HEK293 (cell line): ENCODE measurements around the gene CBLN1.
A peak's percentile ranks its signal among the peaks of the same experiment; 100 is the strongest.

Experiments used
- CTCF ChIA-PET: fragments of 350-600 bp; formaldehyde crosslinking; extraction: SDS; loops from one replicate; lab custom pipeline; 2021; ENCODE audit warnings: antibody characterized with exemption; lab: Yijun Ruan, JAX
- POLR2A ChIA-PET: fragments of 300-600 bp; formaldehyde crosslinking; extraction: SDS; loops from one replicate; lab custom pipeline; 2020; ENCODE audit warnings: antibody characterized with exemption, inconsistent platforms; lab: Yijun Ruan, JAX
- H3K27ac ChIP-seq: fragments of 200-500 bp; sonication (Bioruptor generic); 2 replicates; pipeline ENCODE4 v1.5.1; 2014; ENCODE audit warnings: low read depth, low read length, control low read depth, inconsistent platforms; ENCODE audit errors: extremely low read depth
- H3K36me3 ChIP-seq, 2 experiments: fragments of 200-500 bp in 1 of 2; sonication (Bioruptor generic) in 1 of 2; 1 replicate in 1 of 2; 2 replicates in 1 of 2; pipeline ENCODE4 v1.5.1; 2014 to 2017; ENCODE audit warnings: inconsistent platforms in 2 of 2, low read length in 2 of 2; ENCODE audit not compliant: control insufficient read depth in 2 of 2, insufficient read depth in 1 of 2
- H3K4me1 ChIP-seq: fragments of 200-500 bp; sonication (Bioruptor generic); 2 replicates; pipeline ENCODE4 v1.5.1; 2014; ENCODE audit warnings: mild to moderate bottlenecking, low read length, inconsistent platforms; ENCODE audit not compliant: control insufficient read depth, insufficient read depth
- H3K4me3 ChIP-seq: 2 replicates; pipeline ENCODE4 v1.5.1; 2011; ENCODE audit warnings: low read depth, mild to moderate bottlenecking, control low read depth, low read length, moderate library complexity
- H3K9me3 ChIP-seq: fragments of 200-500 bp; sonication (Bioruptor generic); 2 replicates; pipeline ENCODE4 v1.5.1; 2014; ENCODE audit warnings: low read depth, low read length, inconsistent platforms; ENCODE audit not compliant: control insufficient read depth, insufficient read depth
- ATF2 ChIP-seq: fragments of 450-650 bp; formaldehyde crosslinking; IDR thresholded peaks from 2 replicates; pipeline ENCODE4 v1.5.1; 2016; ENCODE audit warnings: missing biosample characterization, missing genetic modification characterization, low read depth
- BCL11A ChIP-seq: fragments of 450-650 bp; formaldehyde crosslinking; IDR thresholded peaks from 2 replicates; pipeline ENCODE4 v1.5.1; 2016; ENCODE audit warnings: low read depth, missing biosample characterization, missing genetic modification characterization
- CTCF ChIP-seq: fragments of 450-650 bp; formaldehyde crosslinking; IDR thresholded peaks from 2 replicates; pipeline ENCODE4 v1.5.1; 2016; ENCODE audit warnings: missing biosample characterization, missing genetic modification characterization
- GLIS1 ChIP-seq: fragments of 450-650 bp; formaldehyde crosslinking; IDR thresholded peaks from 2 replicates; pipeline ENCODE4 v1.5.1; 2016; ENCODE audit warnings: missing biosample characterization, missing genetic modification characterization
- GLIS2 ChIP-seq: fragments of 450-650 bp; formaldehyde crosslinking; IDR thresholded peaks from 2 replicates; pipeline ENCODE4 v1.5.1; 2016; ENCODE audit warnings: missing biosample characterization, missing genetic modification characterization
- KLF8 ChIP-seq: fragments of 450-650 bp; formaldehyde crosslinking; IDR thresholded peaks from 2 replicates; pipeline ENCODE4 v1.5.1; 2016; ENCODE audit warnings: missing biosample characterization, missing genetic modification characterization
- REST ChIP-seq: fragments of 450-650 bp; formaldehyde crosslinking; IDR thresholded peaks from 2 replicates; pipeline ENCODE4 v1.5.1; 2016; ENCODE audit warnings: missing biosample characterization, missing genetic modification characterization
- SP2 ChIP-seq: fragments of 450-650 bp; formaldehyde crosslinking; IDR thresholded peaks from 2 replicates; pipeline ENCODE4 v1.5.1; 2016; ENCODE audit warnings: missing biosample characterization, missing genetic modification characterization
- ZBTB17 ChIP-seq: fragments of 450-650 bp; formaldehyde crosslinking; IDR thresholded peaks from 2 replicates; pipeline ENCODE4 v1.5.1; 2016; ENCODE audit warnings: missing biosample characterization, missing genetic modification characterization
- ZBTB26 ChIP-seq: fragments of 450-650 bp; formaldehyde crosslinking; optimal IDR thresholded peaks from 2 replicates; pipeline ENCODE3; 2016; ENCODE audit warnings: missing biosample characterization, mild to moderate bottlenecking, missing genetic modification characterization
- ZBTB6 ChIP-seq: fragments of 450-650 bp; formaldehyde crosslinking; IDR thresholded peaks from 2 replicates; pipeline ENCODE4 v1.5.1; 2017; ENCODE audit warnings: missing biosample characterization, missing genetic modification characterization
- ZFHX2 ChIP-seq: fragments of 450-650 bp; formaldehyde crosslinking; conservative IDR thresholded peaks from 2 replicates; pipeline ENCODE4 v1.5.1; 2016; ENCODE audit warnings: missing biosample characterization, missing genetic modification characterization
- ZFP37 ChIP-seq: fragments of 450-650 bp; formaldehyde crosslinking; IDR thresholded peaks from 2 replicates; pipeline ENCODE4 v1.5.1; 2016; ENCODE audit warnings: missing biosample characterization, missing genetic modification characterization
- ZIC2 ChIP-seq: fragments of 450-650 bp; formaldehyde crosslinking; IDR thresholded peaks from 2 replicates; pipeline ENCODE4 v1.5.1; 2016; ENCODE audit warnings: missing biosample characterization, missing genetic modification characterization
- ZNF10 ChIP-seq: fragments of 450-650 bp; formaldehyde crosslinking; IDR thresholded peaks from 2 replicates; pipeline ENCODE4 v1.5.1; 2017; ENCODE audit warnings: missing biosample characterization, missing genetic modification characterization
- ZNF248 ChIP-seq: fragments of 450-650 bp; formaldehyde crosslinking; IDR thresholded peaks from 2 replicates; pipeline ENCODE4 v1.5.1; 2017; ENCODE audit warnings: missing biosample characterization, missing genetic modification characterization
- ZNF354C ChIP-seq: fragments of 450-650 bp; formaldehyde crosslinking; IDR thresholded peaks from 2 replicates; pipeline ENCODE4 v1.5.1; 2016; ENCODE audit warnings: missing biosample characterization, missing genetic modification characterization, low read depth, borderline replicate concordance
- ZNF549 ChIP-seq: fragments of 450-650 bp; IDR thresholded peaks from 2 replicates; pipeline ENCODE4 v1.5.1; 2018; ENCODE audit warnings: missing biosample characterization, missing genetic modification characterization, mild to moderate bottlenecking, inconsistent platforms, moderate library complexity
- ZNF561 ChIP-seq: fragments of 450-650 bp; IDR thresholded peaks from 2 replicates; pipeline ENCODE4 v1.5.1; 2018; ENCODE audit warnings: missing biosample characterization, missing genetic modification characterization, borderline replicate concordance
- ZNF571 ChIP-seq: fragments of 450-650 bp; formaldehyde crosslinking; IDR thresholded peaks from 2 replicates; pipeline ENCODE4 v1.5.0; 2017; ENCODE audit warnings: missing biosample characterization, missing genetic modification characterization
- ZNF585B ChIP-seq: fragments of 450-650 bp; formaldehyde crosslinking; IDR thresholded peaks from 2 replicates; pipeline ENCODE4 v1.5.1; 2016; ENCODE audit warnings: missing biosample characterization, missing genetic modification characterization
- ZNF600 ChIP-seq: fragments of 450-650 bp; formaldehyde crosslinking; IDR thresholded peaks from 2 replicates; pipeline ENCODE4 v1.5.1; 2016; ENCODE audit warnings: missing biosample characterization, missing genetic modification characterization
- ZNF660 ChIP-seq: fragments of 450-650 bp; IDR thresholded peaks from 2 replicates; pipeline ENCODE4 v1.5.1; 2018; ENCODE audit warnings: missing biosample characterization, mild to moderate bottlenecking, missing genetic modification characterization
- ZNF670 ChIP-seq: fragments of 450-650 bp; formaldehyde crosslinking; IDR thresholded peaks from 2 replicates; pipeline ENCODE4 v1.5.1; 2016; ENCODE audit warnings: missing biosample characterization, missing genetic modification characterization, low read depth
- ZNF768 ChIP-seq: fragments of 450-650 bp; formaldehyde crosslinking; IDR thresholded peaks from 2 replicates; pipeline ENCODE4 v1.5.1; 2018; ENCODE audit warnings: missing biosample characterization, mild to moderate bottlenecking, missing genetic modification characterization
- ZNF843 ChIP-seq: fragments of 450-650 bp; formaldehyde crosslinking; IDR thresholded peaks from 2 replicates; pipeline ENCODE4 v1.5.1; 2016; ENCODE audit warnings: missing biosample characterization, missing genetic modification characterization

The CBLN1 gene

GRCh38 chr16:49282690-49283375 is 1.2 kb upstream of the CBLN1 start (continued):
- TF ChIP-seq REST (tag by site-specific recombination): no peak
- TF ChIP-seq ZNF600: no peak
- TF ChIP-seq ZNF561: no peak
- TF ChIP-seq ZNF670 (tag by site-specific recombination): no peak
- peak; percentile 59 for TF ChIP-seq ZIC2 (tag by site-specific recombination)
- TF ChIP-seq ZFP37 (tag by site-specific recombination): no peak
- no peak for TF ChIP-seq ZNF354C (tag by site-specific recombination)
- TF ChIP-seq KLF8 (tag by site-specific recombination): no peak
- TF ChIP-seq CTCF (tag by site-specific recombination): no peak
- no peak for TF ChIP-seq ZNF660 (tag by site-specific recombination)
- no peak for TF ChIP-seq ZNF585B (tag by site-specific recombination)

- POLR2A ChIA-PET: no interaction called here
- TF ChIP-seq ATF2 (no peak), ZBTB26 (tag by site-specific recombination) (peak; percentile 64), ZNF10 (tag by site-specific recombination) (no peak), SP2 (tag by site-specific recombination) (peak; percentile 34; the same call in 1 of the 2 replicates), ZNF571 (tag by site-specific recombination) (no peak), GLIS2 (tag by site-specific recombination) (peak; percentile 42; the same call in 1 of the 2 replicates), ZBTB6 (tag by site-specific recombination) (0 out of 2 replicates have a peak, but pooled peaks have one; percentile 30), BCL11A (tag by site-specific recombination) (no peak), ZNF843 (tag by site-specific recombination) (no peak), ZNF549 (no peak), ZBTB17 (tag by site-specific recombination) (no peak), ZNF768 (no peak), ZFHX2 (tag by site-specific recombination) (peak; percentile 40; the same call in 1 of the 2 replicates), ZNF248 (tag by site-specific recombination) (no peak), GLIS1 (0 out of 2 replicates have a peak, but pooled peaks have one; percentile 10)
These were observed 405 bp upstream of the CBLN1 start for GRCh38 chr16:49281843-49282642.

More at GRCh38 chr16:49281843-49282642, 405 bp upstream of the CBLN1 start:
- CTCF ChIA-PET: interaction anchor here (0.6 to 1.6 kb wide), 2 partner anchors 11 to 14 kb away, joined by 3 to 7 read pairs; no protein-coding TSS in a partner anchor
- no peaks in the 10 kb centered on the region for H3K9me3 ChIP-seq
- H3K36me3 ChIP-seq: no peaks in the 10 kb centered on the region
- peaks cover 2% of the 10 kb centered on the region; the same call in 1 of the 2 replicates for H3K4me1 ChIP-seq
- peak overlapping the region; percentile 16; the same call in 1 of the 2 replicates for H3K27ac ChIP-seq
- peak overlapping the region; percentile 28 for H3K4me3 ChIP-seq
